Keratinocyte (primary cell): ENCODE data around the gene CDH1. TPM values are rescaled to one million over a fixed set of nuclear protein-coding genes. Genes with fewer than 3 reads are reported as not detected.

Experiments used
- DNase-seq: peaks from one replicate; pipeline ENCODE4 v3.0.0-alpha.2; 2011; ENCODE audit warnings: low read depth, missing footprints, low spot score
- FAIRE-seq: peaks from 2 replicates; lab custom pipeline; 2011; peaks lifted over from hg19 to GRCh38; lab: Jason Lieb, UNC
- H2AFZ ChIP-seq: 2 replicates; pipeline ENCODE4 v1.6.0; 2012; ENCODE audit warnings: low read length, control low read depth, inconsistent platforms; ENCODE audit not compliant: control insufficient read depth
- H3K27ac ChIP-seq: 2 replicates; pipeline ENCODE4 v1.5.1; 2011; ENCODE audit warnings: low read length; ENCODE audit not compliant: control insufficient read depth, insufficient read depth
- H3K27me3 ChIP-seq: 3 replicates; pipeline ENCODE4 v1.6.0; 2011; ENCODE audit warnings: low read length; ENCODE audit not compliant: control insufficient read depth, insufficient read depth; ENCODE audit errors: extremely low read depth
- H3K36me3 ChIP-seq, 2 experiments: 2 replicates in 1 of 2; 3 replicates in 1 of 2; pipeline ENCODE4 v1.5.1; 2011; ENCODE audit warnings: low read length in 2 of 2, mild to moderate bottlenecking in 1 of 2; ENCODE audit not compliant: control insufficient read depth in 2 of 2, insufficient read depth in 2 of 2; ENCODE audit errors: extremely low read depth in 1 of 2
- H3K4me1 ChIP-seq: 3 replicates; pipeline ENCODE4 v1.5.1; 2011; ENCODE audit warnings: low read length; ENCODE audit not compliant: control insufficient read depth, insufficient read depth; ENCODE audit errors: extremely low read depth
- H3K4me2 ChIP-seq: 3 replicates; pipeline ENCODE4 v1.6.0; 2011; ENCODE audit warnings: low read depth, low read length; ENCODE audit not compliant: control insufficient read depth, insufficient read depth; ENCODE audit errors: extremely low read depth
- H3K4me3 ChIP-seq, 3 experiments: fragments of 200-600 bp in 1 of 3; sonication (generic) in 1 of 3; 2 replicates in 2 of 3; 3 replicates in 1 of 3; pipeline ENCODE4 v1.5.1; 2011 to 2016; ENCODE audit warnings: low read length in 3 of 3, mild to moderate bottlenecking in 3 of 3, control low read depth in 2 of 3, inconsistent platforms in 1 of 3, low read depth in 1 of 3, mixed read lengths in 1 of 3, mixed run types in 1 of 3, moderate library complexity in 1 of 3; ENCODE audit not compliant: control insufficient read depth in 2 of 3, insufficient read depth in 2 of 3; ENCODE audit errors: extremely low read depth in 1 of 3
- H3K79me2 ChIP-seq: 2 replicates; pipeline ENCODE4 v1.6.0; 2012; ENCODE audit warnings: low read length; ENCODE audit not compliant: control insufficient read depth, insufficient read depth
- H3K9ac ChIP-seq: 3 replicates; pipeline ENCODE4 v1.6.0; 2011; ENCODE audit warnings: low read length; ENCODE audit not compliant: control insufficient read depth, insufficient read depth; ENCODE audit errors: extremely low read depth
- H3K9me1 ChIP-seq: 3 replicates; pipeline ENCODE4 v1.6.0; 2011; ENCODE audit warnings: low read length; ENCODE audit not compliant: control insufficient read depth, insufficient read depth; ENCODE audit errors: extremely low read depth
- H3K9me3 ChIP-seq: 2 replicates; pipeline ENCODE4 v1.5.1; 2012; ENCODE audit warnings: low read depth, low read length; ENCODE audit not compliant: control insufficient read depth
- H4K20me1 ChIP-seq: 3 replicates; pipeline ENCODE4 v1.6.0; 2011; ENCODE audit warnings: low read length; ENCODE audit not compliant: control insufficient read depth, insufficient read depth; ENCODE audit errors: extremely low read depth
- EZH2 ChIP-seq: IDR thresholded peaks from one replicate; pipeline ENCODE4 v1.6.1; 2012; ENCODE audit warnings: inconsistent platforms, mild to moderate bottlenecking, low read length, moderate library complexity
- dilution Hi-C: fragments of 300-500 bp; cut with MboI; formaldehyde crosslinking; loops from one replicate; pipeline ENCODE4 v1.7.0; 2020; ENCODE audit warnings: low sequenced_read_pairs; ENCODE audit not compliant: extremely low pct_ligation_motif_present
- polyA plus RNA-seq, 5 experiments: library from polyadenylated mRNA; depleted of rRNA in 3 of 5; stranded (reverse) in 3 of 5; stranded (forward) in 1 of 5; unstranded in 1 of 5; fragments of >200 nt; gene quantifications; 1 replicate in 1 of 5; 2 replicates in 3 of 5; 3 replicates in 1 of 5; pipeline versions ENCODE4 v1.2.1 to v1.2.3, GENCODE V29; 2011 to 2012; ENCODE audit warnings: missing spikeins in 2 of 5, low read depth in 1 of 5, low replicate concordance in 1 of 5
- TF ChIP-seq, protein P1 (sequence below), 3 experiments: IDR thresholded peaks in 1 of 3; conservative IDR thresholded peaks in 1 of 3; optimal IDR thresholded peaks in 1 of 3; 2 replicates in 2 of 3; 3 replicates in 1 of 3; pipeline versions ENCODE3 to v1.5.1; 2011; ENCODE audit warnings: low read length in 3 of 3, mild to moderate bottlenecking in 3 of 3, moderate library complexity in 2 of 3, control low read depth in 1 of 3, inconsistent platforms in 1 of 3; ENCODE audit not compliant: insufficient read depth in 2 of 3; ENCODE audit errors: extremely low read depth in 1 of 3

The CDH1 gene
- polyA plus RNA-seq, 1 donor (not counting 4 experiments of a cell fraction or from before 2014, with no cell fraction given): 247 TPM

DNA sequence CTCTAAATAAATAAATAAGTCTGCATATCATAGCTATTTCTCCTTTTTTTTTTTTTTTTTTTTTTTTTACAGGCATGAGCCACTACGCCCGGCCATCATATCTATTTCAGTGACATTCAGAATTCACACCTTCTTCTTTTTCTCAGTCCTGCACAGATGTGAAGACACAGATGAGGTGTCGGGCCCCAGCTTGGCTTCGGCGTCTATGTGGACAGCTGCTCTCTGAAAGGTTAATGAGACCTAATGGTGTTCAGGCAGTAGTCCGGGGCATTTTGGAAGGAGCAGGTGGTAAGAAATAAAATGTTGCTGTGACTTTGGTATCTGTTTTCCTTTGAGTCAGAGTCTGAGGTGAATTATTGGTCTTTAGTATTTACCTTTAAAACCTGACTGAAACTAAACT lies 129.8 kb downstream of the CDH1 start:
- no peaks in the 10 kb centered on the region for H4K20me1 ChIP-seq
- no peak overlapping the region for H3K9ac ChIP-seq
- no peak overlapping the region for H3K4me3 ChIP-seq
- peaks cover 4 to 12% of the 10 kb centered on the region in 2 experiments for H3K36me3 ChIP-seq
- no peaks in the 10 kb centered on the region for H3K4me1 ChIP-seq
- DNase-seq (no peak), FAIRE-seq (no peak)
- no peaks in the 10 kb centered on the region for H3K27me3 ChIP-seq
- H3K79me2 ChIP-seq: no peaks in the 10 kb centered on the region
- no peaks in the 10 kb centered on the region for H3K9me3 ChIP-seq
- TF ChIP-seq, protein P1, sequence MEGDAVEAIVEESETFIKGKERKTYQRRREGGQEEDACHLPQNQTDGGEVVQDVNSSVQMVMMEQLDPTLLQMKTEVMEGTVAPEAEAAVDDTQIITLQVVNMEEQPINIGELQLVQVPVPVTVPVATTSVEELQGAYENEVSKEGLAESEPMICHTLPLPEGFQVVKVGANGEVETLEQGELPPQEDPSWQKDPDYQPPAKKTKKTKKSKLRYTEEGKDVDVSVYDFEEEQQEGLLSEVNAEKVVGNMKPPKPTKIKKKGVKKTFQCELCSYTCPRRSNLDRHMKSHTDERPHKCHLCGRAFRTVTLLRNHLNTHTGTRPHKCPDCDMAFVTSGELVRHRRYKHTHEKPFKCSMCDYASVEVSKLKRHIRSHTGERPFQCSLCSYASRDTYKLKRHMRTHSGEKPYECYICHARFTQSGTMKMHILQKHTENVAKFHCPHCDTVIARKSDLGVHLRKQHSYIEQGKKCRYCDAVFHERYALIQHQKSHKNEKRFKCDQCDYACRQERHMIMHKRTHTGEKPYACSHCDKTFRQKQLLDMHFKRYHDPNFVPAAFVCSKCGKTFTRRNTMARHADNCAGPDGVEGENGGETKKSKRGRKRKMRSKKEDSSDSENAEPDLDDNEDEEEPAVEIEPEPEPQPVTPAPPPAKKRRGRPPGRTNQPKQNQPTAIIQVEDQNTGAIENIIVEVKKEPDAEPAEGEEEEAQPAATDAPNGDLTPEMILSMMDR (optimal IDR thresholded peaks at IDR 0.05 in 1 of 3, IDR thresholded peaks at IDR 0.05 in 1 of 3, conservative IDR thresholded peaks at IDR 0.05 in 1 of 3; ENCODE audit: extremely low read depth in 1 of 3, insufficient read depth in 2 of 3, low read length in 3 of 3): no peak
- no peak for TF ChIP-seq EZH2
- dilution Hi-C loops: no loop called here
- no peak overlapping the region for H3K27ac ChIP-seq
- no peaks in the 10 kb centered on the region for H3K9me1 ChIP-seq
- no peak overlapping the region for H3K4me2 ChIP-seq
- H2AFZ ChIP-seq: no peak overlapping the region

DNA sequence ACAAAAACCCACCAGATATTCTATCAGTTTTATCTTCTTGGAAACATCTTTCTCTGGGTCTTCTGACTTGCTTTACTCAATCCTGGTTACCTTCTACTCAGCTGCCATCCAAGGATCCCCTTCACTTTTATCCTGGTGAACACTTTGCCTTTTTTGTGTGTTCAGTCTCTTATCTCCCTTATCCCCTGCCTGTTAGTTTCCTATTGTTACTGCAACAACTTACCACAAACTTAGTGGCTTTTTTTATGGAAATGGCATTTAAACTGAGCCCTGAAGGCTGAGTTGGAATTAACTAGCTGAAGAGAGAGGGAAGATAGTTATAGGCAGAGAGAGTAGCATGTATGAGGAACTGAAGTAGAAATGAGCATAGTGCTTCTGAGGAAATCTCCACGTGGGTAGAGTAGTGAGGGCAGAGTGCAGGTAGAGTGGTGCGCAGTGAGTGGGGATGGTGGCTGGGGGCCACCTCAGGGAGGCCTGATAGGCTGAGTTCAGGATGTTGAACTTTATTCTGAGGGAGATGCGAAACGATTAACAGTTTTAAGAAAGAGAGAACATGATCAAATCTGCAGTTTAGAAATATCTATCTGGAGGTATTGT lies 132.5 kb downstream of the CDH1 start:
- dilution Hi-C loops: no loop called here
- Histone ChIP-seq H3K79me2 (no peaks in the 10 kb centered on the region), H3K27me3 (no peaks in the 10 kb centered on the region), H2AFZ (no peak overlapping the region), H3K36me3 (peaks cover 3 to 8% of the 10 kb centered on the region in 2 experiments), H3K27ac (no peak overlapping the region), H3K4me3 (no peak overlapping the region), H4K20me1 (no peaks in the 10 kb centered on the region), H3K9me3 (no peaks in the 10 kb centered on the region), H3K9me1 (no peaks in the 10 kb centered on the region), H3K4me2 (no peak overlapping the region), H3K4me1 (no peaks in the 10 kb centered on the region), H3K9ac (no peak overlapping the region)
- DNase-seq (no peak), FAIRE-seq (peak; percentile 5)
- TF ChIP-seq, protein P1 (optimal IDR thresholded peaks at IDR 0.05 in 1 of 3, IDR thresholded peaks at IDR 0.05 in 1 of 3, conservative IDR thresholded peaks at IDR 0.05 in 1 of 3; ENCODE audit: extremely low read depth in 1 of 3, insufficient read depth in 2 of 3, low read length in 3 of 3): no peak
- no peak for TF ChIP-seq EZH2
